Glutamatergic neuron (in vitro differentiated cells): ENCODE data around the gene CAMK2B. TPM values are rescaled to one million over a fixed set of nuclear protein-coding genes. Genes with fewer than 3 reads are reported as not detected.

ENCODE experiments used
- DNase-seq: peaks from one replicate; pipeline ENCODE4 v3.0.0; 2022
- H3K27ac Mint-ChIP-seq: one replicate; pipeline ENCODE4 v1.8.0; 2020; ENCODE audit warnings: mild to moderate bottlenecking, mixed read lengths, inconsistent platforms; ENCODE audit not compliant: unreplicated experiment
- H3K27me3 Mint-ChIP-seq: one replicate; pipeline ENCODE4 v1.8.0; 2020; ENCODE audit warnings: mild to moderate bottlenecking, moderate library complexity, mixed read lengths, inconsistent platforms; ENCODE audit not compliant: unreplicated experiment
- H3K36me3 Mint-ChIP-seq: one replicate; pipeline ENCODE4 v1.8.0; 2020; ENCODE audit warnings: mild to moderate bottlenecking, mixed read lengths, inconsistent platforms; ENCODE audit not compliant: unreplicated experiment
- H3K4me1 Mint-ChIP-seq: one replicate; pipeline ENCODE4 v1.8.0; 2020; ENCODE audit warnings: mild to moderate bottlenecking, low read depth, mixed read lengths, inconsistent platforms; ENCODE audit not compliant: unreplicated experiment
- H3K4me3 Mint-ChIP-seq: one replicate; pipeline ENCODE4 v1.8.0; 2020; ENCODE audit warnings: mild to moderate bottlenecking, mixed read lengths, inconsistent platforms; ENCODE audit not compliant: unreplicated experiment
- H3K9me3 Mint-ChIP-seq: one replicate; pipeline ENCODE4 v1.8.0; 2020; ENCODE audit warnings: mild to moderate bottlenecking, moderate library complexity, mixed read lengths, inconsistent platforms; ENCODE audit not compliant: unreplicated experiment
- CTCF ChIP-seq: fragments of 200-600 bp; sonication (generic); IDR thresholded peaks from one replicate; pipeline ENCODE4 v1.5.0; 2021; ENCODE audit not compliant: partially characterized antibody, unreplicated experiment
- total RNA-seq: library from RNA; stranded (reverse); fragmentation: NEBNext Ultra II Directional; extraction: Animal tissue kit (Norgen Biotek cat#: 25700); gene quantifications from one replicate; pipeline ENCODE4 v1.2.1, GENCODE V29; 2021; ENCODE audit not compliant: unreplicated experiment

CAMK2B gene
- total RNA-seq, 1 donor from 2014 or later: 55.1 TPM

GRCh38 chr7:44276571-44277221, 48.7 kb downstream of the CAMK2B start:
- Mint-ChIP-seq H3K4me1 (peaks cover 23% of the 10 kb centered on the region), H3K9me3 (peaks cover 11% of the 10 kb centered on the region), H3K27ac (peak overlapping the region; percentile 17), H3K4me3 (no peak overlapping the region), H3K36me3 (no peaks in the 10 kb centered on the region), H3K27me3 (peaks cover 6% of the 10 kb centered on the region)
- DNase-seq: peak; percentile 13
- no peak for TF ChIP-seq CTCF

- TF ChIP-seq CTCF: no peak
- peak; percentile 81 for DNase-seq
Observed at GRCh38 chr7:44275957-44276570, 49.3 kb downstream of the CAMK2B start.

GRCh38 chr7:44275146-44275545, 50.2 kb downstream of the CAMK2B start:
- Mint-ChIP-seq H3K4me1 (peaks cover 14% of the 10 kb centered on the region), H3K27me3 (peaks cover 6% of the 10 kb centered on the region), H3K4me3 (no peak overlapping the region), H3K9me3 (peaks cover 10% of the 10 kb centered on the region), H3K36me3 (no peaks in the 10 kb centered on the region), H3K27ac (no peak overlapping the region)
- TF ChIP-seq CTCF: no peak
- peak; percentile 13 for DNase-seq

More at GRCh38 chr7:44275957-44276570, 49.3 kb downstream of the CAMK2B start:
- Mint-ChIP-seq H3K4me1 (peaks cover 19% of the 10 kb centered on the region), H3K27ac (no peak overlapping the region), H3K4me3 (no peak overlapping the region), H3K27me3 (peaks cover 6% of the 10 kb centered on the region), H3K36me3 (no peaks in the 10 kb centered on the region), H3K9me3 (peaks cover 11% of the 10 kb centered on the region)

GRCh38 chr7:44274623-44274975, 50.8 kb downstream of the CAMK2B start:
- DNase-seq: peak; percentile 12
- TF ChIP-seq CTCF: no peak
- no peak overlapping the region for H3K4me3 Mint-ChIP-seq
- H3K27me3 Mint-ChIP-seq: peaks cover 6% of the 10 kb centered on the region
- peak overlapping the region; percentile 74 for H3K27ac Mint-ChIP-seq
- H3K36me3 Mint-ChIP-seq: no peaks in the 10 kb centered on the region
- peaks cover 10% of the 10 kb centered on the region for H3K9me3 Mint-ChIP-seq
- peaks cover 11% of the 10 kb centered on the region for H3K4me1 Mint-ChIP-seq
